Spleen (tissue), 11 donors: ENCODE data around the gene IGFBP7. TPM values are rescaled to one million over a fixed set of nuclear protein-coding genes. Genes with fewer than 3 reads are reported as not detected.
A peak's percentile ranks its signal among the peaks of the same experiment; 100 is the strongest.

Experiments used
- DNase-seq: peaks from one replicate; pipeline ENCODE4 v3.0.0-alpha.2; 2020
- H3K27ac ChIP-seq, 8 donors: fragments of 200-600 bp; sonication (generic) in 7 of 8; 1 replicate in 4 of 8; 2 replicates in 4 of 8; pipeline versions ENCODE4 v1.5.0 to v1.8.0; 2016 to 2021; ENCODE audit warnings: inconsistent platforms in 4 of 8, mild to moderate bottlenecking in 4 of 8, moderate library complexity in 1 of 8
- H3K27me3 ChIP-seq, 7 donors: fragments of 200-600 bp; sonication (generic) in 6 of 7; replicated peaks in 1 of 7; 1 replicate in 4 of 7; 2 replicates in 3 of 7; pipeline versions ENCODE4 v1.5.0 to v1.8.0; 2016 to 2021; ENCODE audit warnings: inconsistent platforms in 3 of 7, mild to moderate bottlenecking in 1 of 7
- H3K36me3 ChIP-seq, 6 donors: fragments of 200-600 bp; sonication (generic) in 5 of 6; 1 replicate in 4 of 6; 2 replicates in 2 of 6; pipeline versions ENCODE4 v1.5.0 to v1.8.0; 2016 to 2021; ENCODE audit warnings: inconsistent platforms in 2 of 6
- H3K4me1 ChIP-seq, 6 donors: fragments of 200-600 bp; sonication (generic) in 5 of 6; 1 replicate in 3 of 6; 2 replicates in 3 of 6; pipeline versions ENCODE4 v1.5.0 to v1.8.0; 2016 to 2021; ENCODE audit warnings: inconsistent platforms in 3 of 6
- H3K4me3 ChIP-seq, 8 donors: fragments of 200-600 bp; sonication (generic) in 7 of 8; 1 replicate in 4 of 8; 2 replicates in 4 of 8; pipeline versions ENCODE4 v1.5.0 to v1.8.0; 2016 to 2021; ENCODE audit warnings: inconsistent platforms in 4 of 8, mild to moderate bottlenecking in 4 of 8, moderate library complexity in 2 of 8
- H3K9me3 ChIP-seq, 8 donors: fragments of 200-600 bp; sonication (generic) in 7 of 8; 1 replicate in 4 of 8; 2 replicates in 4 of 8; pipeline versions ENCODE4 v1.5.0 to v1.8.0; 2016 to 2021; ENCODE audit warnings: inconsistent platforms in 4 of 8
- POLR2A ChIP-seq, 3 donors: fragments of 450-650 bp; IDR thresholded peaks; one replicate each; pipeline ENCODE4 v1.5.1; 2017; ENCODE audit warnings: antibody characterized with exemption in 3 of 3, mild to moderate bottlenecking in 1 of 3
- POLR2AphosphoS5 ChIP-seq, 3 donors: sonication (generic); formaldehyde crosslinking; IDR thresholded peaks; one replicate each; pipeline ENCODE4 v1.5.1; 2017; ENCODE audit warnings: antibody characterized with exemption in 3 of 3
- WGBS, 5 donors: extraction: QIAGEN DNeasy Blood & Tissue Kit in 3 of 5; methylation state at CpG; one replicate each; pipeline versions ENCODE4 v1.1.5 to v1.1.7; 2013 to 2018; 5-methylcytosine and 5-hydroxymethylcytosine counted together
- intact Hi-C: fragments of 100-400 bp; cut with DNase I; formaldehyde crosslinking; loops from one replicate; pipeline ENCODE4 v1.15.0; 2023; ENCODE audit warnings: low total_unique reads
- polyA plus RNA-seq, 3 donors: library from polyadenylated mRNA; stranded (reverse); fragments of 200-250 nt; gene quantifications; one replicate each; pipeline ENCODE4 v1.2.1, GENCODE V29; 2013
- total RNA-seq, 7 donors: library from RNA; depleted of rRNA in 3 of 7; stranded (reverse); fragments of >200 nt in 3 of 7; fragmentation: NEBNext Ultra II Directional in 4 of 7; extraction: Animal tissue kit (Norgen Biotek cat#: 25700) in 4 of 7; gene quantifications; one replicate each; pipeline versions ENCODE4 v1.1.0 to v1.2.1, GENCODE V29; 2016 to 2021
- TF ChIP-seq, protein P1 (sequence below), 11 experiments: fragments of 200-600 bp in 7 of 11; fragments of 450-650 bp in 4 of 11; sonication (generic) in 4 of 11; IDR thresholded peaks in 8 of 11; conservative IDR thresholded peaks in 3 of 11; 1 replicate in 7 of 11; 2 replicates in 4 of 11; pipeline versions ENCODE4 v1.4.0 to v1.8.0; 2016 to 2021; ENCODE audit warnings: antibody characterized with exemption in 11 of 11, inconsistent platforms in 4 of 11, mild to moderate bottlenecking in 1 of 11
- donor health status: healthy with polysubstance abuse.
- donor health status: DM: no; HTN: no; CAD: no; lungs with moderate emphysema.
- donor health status: DM: no; HTN: no; CAD: no.
- donor health status: Bipolar disorder and iron deficiency.
- donor health status: healthy.
- donor health status: DM: no; HTN: no; CAD: no.
- donor health status: DM: yes; HTN: yes; CAD: no.

IGFBP7 gene
- total and polyA plus RNA-seq, 10 donors, result 127 to 947 (median 578) TPM

- Histone ChIP-seq H3K4me3 (no peak overlapping the region), H3K9me3 (no peaks in the 10 kb centered on the region), H3K36me3 (no peaks in the 10 kb centered on the region), H3K27ac (peak overlapping the region in 7 of 8 donors; percentile 6 to 53 (median 34)), H3K27me3 (no peaks in the 10 kb centered on the region), H3K4me1 (peaks cover 0 to 64% (median 25%) of the 10 kb centered on the region in 6 donors)
- TF ChIP-seq POLR2A (IDR thresholded peaks at IDR 0.05), result no peak
- no peak for TF ChIP-seq POLR2AphosphoS5 (IDR thresholded peaks at IDR 0.05)
- TF ChIP-seq, protein P1, sequence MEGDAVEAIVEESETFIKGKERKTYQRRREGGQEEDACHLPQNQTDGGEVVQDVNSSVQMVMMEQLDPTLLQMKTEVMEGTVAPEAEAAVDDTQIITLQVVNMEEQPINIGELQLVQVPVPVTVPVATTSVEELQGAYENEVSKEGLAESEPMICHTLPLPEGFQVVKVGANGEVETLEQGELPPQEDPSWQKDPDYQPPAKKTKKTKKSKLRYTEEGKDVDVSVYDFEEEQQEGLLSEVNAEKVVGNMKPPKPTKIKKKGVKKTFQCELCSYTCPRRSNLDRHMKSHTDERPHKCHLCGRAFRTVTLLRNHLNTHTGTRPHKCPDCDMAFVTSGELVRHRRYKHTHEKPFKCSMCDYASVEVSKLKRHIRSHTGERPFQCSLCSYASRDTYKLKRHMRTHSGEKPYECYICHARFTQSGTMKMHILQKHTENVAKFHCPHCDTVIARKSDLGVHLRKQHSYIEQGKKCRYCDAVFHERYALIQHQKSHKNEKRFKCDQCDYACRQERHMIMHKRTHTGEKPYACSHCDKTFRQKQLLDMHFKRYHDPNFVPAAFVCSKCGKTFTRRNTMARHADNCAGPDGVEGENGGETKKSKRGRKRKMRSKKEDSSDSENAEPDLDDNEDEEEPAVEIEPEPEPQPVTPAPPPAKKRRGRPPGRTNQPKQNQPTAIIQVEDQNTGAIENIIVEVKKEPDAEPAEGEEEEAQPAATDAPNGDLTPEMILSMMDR (IDR thresholded peaks at IDR 0.05 in 8 of 11, conservative IDR thresholded peaks at IDR 0.05 in 3 of 11), result no peak
- intact Hi-C loops, result no loop called here
- no peak for DNase-seq
- 26 to 56% (median 38%) methylated on average over 3 of the region's 3 CpGs for WGBS, 5 donors
Observed at GRCh38 chr4:57091657-57092162, 18.5 kb downstream of the IGFBP7 start.

GRCh38 chr4:57090079-57090478 lies 20.1 kb downstream of the IGFBP7 start:
- H3K4me3 ChIP-seq, result no peak overlapping the region
- 40 to 66% (median 52%) methylated on average over 3 of the region's 3 CpGs for WGBS, 5 donors

GRCh38 chr4:57089549-57089948 lies 20.6 kb downstream of the IGFBP7 start:
- Histone ChIP-seq H3K36me3 (no peaks in the 10 kb centered on the region), H3K27me3 (no peaks in the 10 kb centered on the region), H3K9me3 (no peaks in the 10 kb centered on the region), H3K4me1 (peaks cover 0 to 53% (median 22%) of the 10 kb centered on the region in 6 donors), H3K4me3 (no peak overlapping the region), H3K27ac (peak overlapping the region in 3 of 8 donors; percentile 5 to 34 (median 30))
- intact Hi-C loops, result no loop called here
- WGBS, 5 donors, result 88 to 98% (median 93%) methylated on average over 2 of the region's 2 CpGs
- DNase-seq, result no peak
- TF ChIP-seq POLR2AphosphoS5 (IDR thresholded peaks at IDR 0.05), result no peak
- TF ChIP-seq, protein P1 (IDR thresholded peaks at IDR 0.05 in 8 of 11, conservative IDR thresholded peaks at IDR 0.05 in 3 of 11), result no peak
- no peak for TF ChIP-seq POLR2A (IDR thresholded peaks at IDR 0.05)

More at GRCh38 chr4:57090079-57090478, 20.1 kb downstream of the IGFBP7 start:
- TF ChIP-seq POLR2A (IDR thresholded peaks at IDR 0.05) (no peak), POLR2AphosphoS5 (IDR thresholded peaks at IDR 0.05) (no peak)
- TF ChIP-seq, protein P1 (IDR thresholded peaks at IDR 0.05 in 8 of 11, conservative IDR thresholded peaks at IDR 0.05 in 3 of 11), result no peak
- intact Hi-C loops, result no loop called here
- peaks cover 0 to 56% (median 22%) of the 10 kb centered on the region in 6 donors for H3K4me1 ChIP-seq
- H3K36me3 ChIP-seq, result no peaks in the 10 kb centered on the region
- peak overlapping the region in 4 of 8 donors; percentile 2 to 34 (median 18) for H3K27ac ChIP-seq
- no peak for DNase-seq
- no peaks in the 10 kb centered on the region for H3K27me3 ChIP-seq
- H3K9me3 ChIP-seq, result no peaks in the 10 kb centered on the region

- H3K4me1 ChIP-seq, result peaks cover 0 to 51% (median 25%) of the 10 kb centered on the region in 6 donors
- no peaks in the 10 kb centered on the region for H3K27me3 ChIP-seq
- WGBS, 5 donors, result 58 to 67% (median 66%) methylated on average over 4 of the region's 4 CpGs
- no peak for DNase-seq
- intact Hi-C loops, result no loop called here
- no peak for TF ChIP-seq POLR2AphosphoS5 (IDR thresholded peaks at IDR 0.05)
- TF ChIP-seq, protein P1 (IDR thresholded peaks at IDR 0.05 in 8 of 11, conservative IDR thresholded peaks at IDR 0.05 in 3 of 11), result no peak
- TF ChIP-seq POLR2A (IDR thresholded peaks at IDR 0.05), result no peak
- no peak overlapping the region for H3K27ac ChIP-seq
- H3K36me3 ChIP-seq, result no peaks in the 10 kb centered on the region
- H3K4me3 ChIP-seq, result no peak overlapping the region
- no peaks in the 10 kb centered on the region for H3K9me3 ChIP-seq
Observed at GRCh38 chr4:57086031-57086723, 24.0 kb downstream of the IGFBP7 start.
